HG03521 (cell line): ENCODE measurements around the gene GATAD1.
"Not testable (repeated sequence)": the region's sequence is repeated elsewhere in the genome, so short reads cannot be mapped to it uniquely, and the experiment has no call there.

Experiments
- ATAC-seq: cut with Tn5 transposase; IDR thresholded peaks from one replicate; pipeline ENCODE4 v1.9.1; 2021; ENCODE audit warnings: mild to moderate bottlenecking, moderate library complexity; ENCODE audit not compliant: unreplicated experiment

Gene GATAD1

GRCh38 chr7:92479146-92479545, 31.9 kb downstream of the GATAD1 start:
- ATAC-seq: not testable (repeated sequence)

- ATAC-seq: not testable (repeated sequence)
Observed at GRCh38 chr7:92483624-92484023, 36.3 kb downstream of the GATAD1 start.

- not testable (repeated sequence) for ATAC-seq
Observed at GRCh38 chr7:92484226-92484625, 36.9 kb downstream of the GATAD1 start.

- no peak for ATAC-seq
Observed at GRCh38 chr7:92485267-92485892, 38.1 kb downstream of the GATAD1 start.

GRCh38 chr7:92485974-92486373, 38.7 kb downstream of the GATAD1 start:
- no peak for ATAC-seq

DNA sequence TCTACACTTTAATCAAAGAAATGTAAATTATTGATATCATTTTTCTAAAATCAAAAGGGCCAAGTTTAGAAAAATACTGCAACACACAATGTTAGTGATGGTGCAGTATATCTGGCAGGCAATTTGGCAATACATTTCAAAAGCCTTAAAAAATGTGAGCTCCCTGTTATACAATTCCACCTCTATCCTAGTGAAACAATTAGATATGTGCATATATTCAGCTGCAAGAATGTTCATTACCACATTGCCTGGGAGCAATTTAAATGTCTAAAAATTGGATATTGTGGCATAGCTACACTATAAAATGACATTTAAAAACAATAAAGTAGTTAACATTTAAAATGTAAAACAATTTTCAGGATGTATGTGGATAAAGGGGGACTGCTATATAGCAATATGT, 40.5 kb downstream of the GATAD1 start:
- ATAC-seq: no peak

DNA sequence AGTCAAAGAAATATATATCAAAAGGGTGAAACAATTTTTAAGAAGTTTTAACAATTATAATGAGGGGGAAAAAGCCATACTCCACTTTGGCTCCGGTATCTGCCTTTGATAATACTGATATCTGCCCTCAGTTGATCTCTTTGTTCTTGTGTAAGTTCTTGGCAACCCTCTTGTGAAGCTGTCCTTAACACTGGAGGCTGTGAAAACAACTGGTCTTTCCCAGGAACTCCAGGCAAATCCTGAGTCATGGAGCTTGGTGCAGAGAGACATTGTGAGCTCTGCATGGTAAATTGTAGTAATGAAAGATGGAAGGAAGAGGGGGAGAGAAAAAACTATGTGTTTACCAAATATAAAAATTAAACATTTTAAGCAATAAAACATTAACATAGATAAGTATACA, 42.4 kb downstream of the GATAD1 start:
- no peak for ATAC-seq

DNA sequence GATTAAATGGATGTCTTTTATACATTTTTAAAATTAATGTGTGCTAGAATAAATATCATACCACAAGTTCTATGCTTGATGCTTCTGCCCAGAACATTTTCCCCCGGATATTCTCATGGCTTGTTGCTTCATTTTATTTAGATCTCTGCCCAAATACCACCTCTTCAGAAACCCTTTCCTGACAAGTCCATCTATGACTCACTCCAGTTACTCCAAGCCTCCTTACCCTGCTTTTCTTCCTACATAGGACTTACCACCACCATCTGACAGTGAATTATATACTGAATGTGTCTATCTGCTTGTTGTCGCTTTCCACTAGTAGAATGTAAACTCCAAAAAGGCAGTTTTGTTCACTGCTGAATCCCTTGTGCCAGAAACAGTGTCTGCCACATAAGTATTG, 49.6 kb downstream of the GATAD1 start:
- no peak for ATAC-seq

- ATAC-seq: no peak
Observed at GRCh38 chr7:92498557-92498956, 51.3 kb downstream of the GATAD1 start.

- no peak for ATAC-seq
Observed at GRCh38 chr7:92503767-92504166, 56.5 kb downstream of the GATAD1 start.

DNA sequence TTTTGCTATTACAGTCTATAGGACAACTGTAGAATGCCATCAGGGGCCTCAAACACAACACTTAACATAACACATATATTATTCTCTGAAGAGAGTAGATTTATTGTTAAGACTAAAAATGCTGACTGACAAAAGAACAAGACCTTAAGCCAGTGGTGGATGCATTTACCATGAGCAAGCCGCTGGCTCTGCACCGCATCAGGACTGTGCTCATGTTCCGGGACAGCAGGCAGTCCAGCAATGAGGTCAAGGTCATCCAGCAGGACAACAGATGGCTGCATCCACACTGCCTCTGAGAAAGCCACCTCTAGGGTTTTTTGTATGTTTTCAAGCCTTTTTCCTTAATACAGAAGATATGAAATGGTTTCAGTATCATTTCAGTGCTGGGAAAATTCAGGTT, 57.3 kb downstream of the GATAD1 start:
- ATAC-seq: no peak

GRCh38 chr7:92506363-92506762, 59.1 kb downstream of the GATAD1 start:
- ATAC-seq: no peak

- ATAC-seq: no peak
Observed at GRCh38 chr7:92508946-92509345, 61.7 kb downstream of the GATAD1 start.
